Mesothelial cell of epicardium (in vitro differentiated cells): ENCODE data around the gene ANO2. TPM values are rescaled to one million over a fixed set of nuclear protein-coding genes. Genes with fewer than 3 reads are reported as not detected.
"Not testable (repeated sequence)": the region's sequence is repeated elsewhere in the genome, so short reads cannot be mapped to it uniquely, and the experiment has no call there.

ENCODE experiments used
- DNase-seq, 2 experiments: peaks; one replicate each; pipeline ENCODE4 v3.0.0; 2021; ENCODE audit warnings: low spot score in 2 of 2; ENCODE audit not compliant: unreplicated experiment in 2 of 2
- H3K27ac Mint-ChIP-seq: 2 replicates; pipeline ENCODE4 v1.8.0; 2021; ENCODE audit warnings: mixed read lengths
- H3K27me3 Mint-ChIP-seq: 2 replicates; pipeline ENCODE4 v1.8.0; 2021; ENCODE audit warnings: low read depth, mixed read lengths
- H3K36me3 Mint-ChIP-seq: 2 replicates; pipeline ENCODE4 v1.8.0; 2021; ENCODE audit warnings: mixed read lengths
- H3K4me1 Mint-ChIP-seq: 2 replicates; pipeline ENCODE4 v1.8.0; 2021; ENCODE audit warnings: mixed read lengths
- H3K4me3 Mint-ChIP-seq: 2 replicates; pipeline ENCODE4 v1.8.0; 2021; ENCODE audit warnings: mild to moderate bottlenecking, moderate library complexity, mixed read lengths
- H3K9me3 Mint-ChIP-seq: 2 replicates; pipeline ENCODE4 v1.8.0; 2021; ENCODE audit warnings: mixed read lengths
- CTCF ChIP-seq: fragments of 200-600 bp; sonication (generic); IDR thresholded peaks from one replicate; pipeline ENCODE4 v1.5.0; 2021; ENCODE audit warnings: antibody characterized with exemption; ENCODE audit not compliant: unreplicated experiment
- total RNA-seq: library from RNA; stranded (reverse); gene quantifications from 3 replicates; pipeline ENCODE4 v1.2.1, GENCODE V29; 2021

ANO2 gene
- total RNA-seq, 1 donor from 2014 or later, result 6.3 TPM

- no peak overlapping the region for H3K27ac Mint-ChIP-seq
- H3K4me3 Mint-ChIP-seq, result no peak overlapping the region
- H3K27me3 Mint-ChIP-seq, result peaks cover 23% of the 10 kb centered on the region
- peaks cover 8% of the 10 kb centered on the region for H3K36me3 Mint-ChIP-seq
- no peak for DNase-seq
- no peak for TF ChIP-seq CTCF
- no peaks in the 10 kb centered on the region for H3K4me1 Mint-ChIP-seq
- H3K9me3 Mint-ChIP-seq, result peaks cover 19% of the 10 kb centered on the region
Measured at GRCh38 chr12:5827591-5827990, 117.5 kb downstream of the ANO2 start.

GRCh38 chr12:5825761-5826160 is 119.3 kb downstream of the ANO2 start:
- H3K4me3 Mint-ChIP-seq, DNase-seq, H3K27ac Mint-ChIP-seq, H3K36me3 Mint-ChIP-seq, H3K4me1 Mint-ChIP-seq: not testable (repeated sequence)
- Mint-ChIP-seq H3K27me3 (peaks cover 14% of the 10 kb centered on the region), H3K9me3 (peaks cover 27% of the 10 kb centered on the region)

GRCh38 chr12:5818877-5819276 is 126.2 kb downstream of the ANO2 start:
- not testable (repeated sequence) for H3K27ac Mint-ChIP-seq, H3K27me3 Mint-ChIP-seq, DNase-seq, H3K36me3 Mint-ChIP-seq, H3K4me3 Mint-ChIP-seq, H3K4me1 Mint-ChIP-seq
- H3K9me3 Mint-ChIP-seq, result peaks cover 35% of the 10 kb centered on the region

GRCh38 chr12:5817246-5817645 is 127.8 kb downstream of the ANO2 start:
- H3K9me3 Mint-ChIP-seq, result peaks cover 21% of the 10 kb centered on the region
- DNase-seq, result no peak
- H3K4me1 Mint-ChIP-seq, result no peaks in the 10 kb centered on the region
- TF ChIP-seq CTCF, result no peak
- peaks cover 5% of the 10 kb centered on the region for H3K36me3 Mint-ChIP-seq
- H3K4me3 Mint-ChIP-seq, result no peak overlapping the region
- H3K27me3 Mint-ChIP-seq, result peaks cover 17% of the 10 kb centered on the region
- no peak overlapping the region for H3K27ac Mint-ChIP-seq

GRCh38 chr12:5809586-5809985 is 135.5 kb downstream of the ANO2 start:
- H3K9me3 Mint-ChIP-seq, result no peaks in the 10 kb centered on the region
- no peak overlapping the region for H3K4me3 Mint-ChIP-seq
- H3K4me1 Mint-ChIP-seq, result peaks cover 4% of the 10 kb centered on the region
- peaks cover 28% of the 10 kb centered on the region for H3K27me3 Mint-ChIP-seq
- H3K27ac Mint-ChIP-seq, result no peak overlapping the region
- no peaks in the 10 kb centered on the region for H3K36me3 Mint-ChIP-seq
- DNase-seq, result no peak
- TF ChIP-seq CTCF, result no peak

- DNase-seq, result no peak
- Mint-ChIP-seq H3K4me3 (no peak overlapping the region), H3K36me3 (no peaks in the 10 kb centered on the region), H3K4me1 (peaks cover 4% of the 10 kb centered on the region), H3K27me3 (peaks cover 32% of the 10 kb centered on the region), H3K9me3 (no peaks in the 10 kb centered on the region), H3K27ac (no peak overlapping the region)
- TF ChIP-seq CTCF, result no peak
Measured at GRCh38 chr12:5808981-5809380, 136.1 kb downstream of the ANO2 start.

- no peak for TF ChIP-seq CTCF
- Mint-ChIP-seq H3K9me3 (no peaks in the 10 kb centered on the region), H3K4me1 (peaks cover 4% of the 10 kb centered on the region), H3K27me3 (peaks cover 32% of the 10 kb centered on the region), H3K4me3 (no peak overlapping the region), H3K27ac (no peak overlapping the region), H3K36me3 (no peaks in the 10 kb centered on the region)
- no peak for DNase-seq
Measured at GRCh38 chr12:5807514-5808219, 137.4 kb downstream of the ANO2 start.
